ENCODE measurements around the gene MPP4.

Gene MPP4

GRCh38 chr2:201630577-201630976 is 67.9 kb downstream of the MPP4 start:
- H3K4me3 ChIP-seq (ENCODE audit: low read depth, low read length), result no peak overlapping the region

- H3K4me3 ChIP-seq (ENCODE audit: low read depth, low read length), result no peak overlapping the region
These were observed 69.9 kb downstream of the MPP4 start for GRCh38 chr2:201628545-201628944.

GRCh38 chr2:201622306-201622970 is 76.0 kb downstream of the MPP4 start:
- no peak overlapping the region for H3K4me3 ChIP-seq (ENCODE audit: low read depth, low read length)

- H3K4me3 ChIP-seq (ENCODE audit: low read depth, low read length), result no peak overlapping the region
These were observed 77.0 kb downstream of the MPP4 start for GRCh38 chr2:201621293-201621999.

GRCh38 chr2:201618744-201619662 is 79.4 kb downstream of the MPP4 start:
- no peak overlapping the region for H3K4me3 ChIP-seq (ENCODE audit: low read depth, low read length)

GRCh38 chr2:201608021-201608420 is 90.4 kb downstream of the MPP4 start:
- H3K4me3 ChIP-seq (ENCODE audit: low read depth, low read length), result no peak overlapping the region

- no peak overlapping the region for H3K4me3 ChIP-seq (ENCODE audit: low read depth, low read length)
These were observed 90.9 kb downstream of the MPP4 start for GRCh38 chr2:201607568-201607967.

GRCh38 chr2:201600906-201601305 is 97.5 kb downstream of the MPP4 start:
- H3K4me3 ChIP-seq (ENCODE audit: low read depth, low read length), result no peak overlapping the region

GRCh38 chr2:201597397-201597796 is 101.0 kb downstream of the MPP4 start:
- no peak overlapping the region for H3K4me3 ChIP-seq (ENCODE audit: low read depth, low read length)

Measured in iPS-11a (cell line).